ENCODE results near the gene LPP. TPM values are rescaled to one million over a fixed set of nuclear protein-coding genes. Genes with fewer than 3 reads are reported as not detected.

Gene LPP
- total and polyA plus RNA-seq, 2 of the 13 experiments (the other 11 are each of a cell fraction or from before 2014, with no cell fraction given), result 19.2 to 29.9 TPM

DNA sequence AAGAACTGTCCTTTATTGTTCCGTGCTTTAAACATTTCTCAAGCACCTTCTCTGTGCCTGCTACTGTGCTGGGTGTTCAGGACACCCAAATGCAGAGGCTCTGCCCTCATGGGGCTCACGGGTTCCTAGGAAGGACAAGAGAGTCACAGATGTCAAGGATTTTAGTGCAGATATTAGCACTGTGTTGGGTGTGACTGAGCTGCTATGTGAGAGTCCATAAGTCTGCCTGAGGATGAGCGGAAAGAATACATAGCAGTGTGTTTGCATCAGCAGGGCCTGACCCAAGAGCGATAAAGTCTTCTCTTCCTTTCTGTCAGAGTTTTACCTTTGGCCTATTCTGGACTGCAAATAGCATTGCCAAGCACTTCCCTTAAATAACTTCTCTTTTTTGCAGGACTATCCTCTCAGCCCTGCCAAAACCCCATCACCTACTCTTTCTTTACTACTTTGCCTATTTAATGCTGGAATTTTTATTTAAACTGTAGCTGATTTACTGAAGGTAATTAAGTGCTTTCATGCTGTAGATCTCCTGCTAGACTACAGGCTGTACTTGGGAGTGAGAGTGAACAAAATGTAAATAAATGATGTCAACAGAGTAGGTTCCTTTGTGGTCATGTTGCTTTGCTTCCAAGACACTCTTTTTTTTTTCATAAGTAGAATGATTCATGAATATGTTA lies 558.4 kb downstream of the LPP start:
- Histone ChIP-seq H2AFZ (ENCODE audit: low read length) (no peak overlapping the region), H3K27ac (ENCODE audit: extremely low read length, insufficient read depth, low read length) (peak overlapping the region; percentile 85), H3K79me2 (ENCODE audit: insufficient read depth, low read length) (no peaks in the 10 kb centered on the region), H3K9ac (ENCODE audit: insufficient read depth, low read depth, low read length) (peak overlapping the region; percentile 54), H3K9me3 (ENCODE audit: low read length) (no peaks in the 10 kb centered on the region), H3K4me2 (ENCODE audit: low read depth, low read length) (peak overlapping the region; percentile 48), H4K20me1 (ENCODE audit: insufficient read depth, low read length) (no peaks in the 10 kb centered on the region), H3K36me3 (replicated peaks in 1 of 2; ENCODE audit: control insufficient read depth in 1 of 2, insufficient read depth in 2 of 2, low read length in 2 of 2) (no peaks in the 10 kb centered on the region; a peak in 1 of 5 replicates), H3K27me3 (ENCODE audit: control insufficient read depth in 1 of 2, insufficient read depth in 2 of 2, low read length in 2 of 2) (no peaks in the 10 kb centered on the region), H3K4me1 (ENCODE audit: insufficient read depth, low read length) (peaks cover 47% of the 10 kb centered on the region), H3K4me3 (replicated peaks in 1 of 3; ENCODE audit: insufficient read depth in 1 of 3, low read depth in 2 of 3, low read length in 3 of 3) (peak overlapping the region in 1 of 3 experiments; percentile 15; a peak in 1 of 6 replicates)
- FAIRE-seq (peak; percentile 97), ATAC-seq (peak; percentile 100), DNase-seq (ENCODE audit: low spot score) (peak; percentile 83)
- intact Hi-C loops (cut with micrococcal nuclease; ENCODE audit: unreplicated experiment), result loop anchor here (1.0 kb wide), 1 partner anchor 8 kb away; no protein-coding TSS in a partner anchor
- 11% methylated on average over 4 of the region's 4 CpGs for WGBS (ENCODE audit: low lambda C conversion rate)
- in situ Hi-C loops (cut with HindIII; ENCODE audit: extremely low pct_ligation_motif_present, low pct_unique_long_range_greater_than_20kb), result no loop called here
- POLR2A ChIA-PET, result interaction anchor here (1.3 kb wide), 1 partner anchor 34 kb away, joined by 3 read pairs; no protein-coding TSS in a partner anchor
- CTCF ChIA-PET (ENCODE audit: low intra/inter-chr PET ratio, low total read pairs), result interaction anchor here (0.7 kb wide), 1 partner anchor 128 kb away, joined by 3 read pairs; no protein-coding TSS in a partner anchor
- no TSS peak for BruUV-seq (replicated peaks)
- TF ChIP-seq, protein P1, sequence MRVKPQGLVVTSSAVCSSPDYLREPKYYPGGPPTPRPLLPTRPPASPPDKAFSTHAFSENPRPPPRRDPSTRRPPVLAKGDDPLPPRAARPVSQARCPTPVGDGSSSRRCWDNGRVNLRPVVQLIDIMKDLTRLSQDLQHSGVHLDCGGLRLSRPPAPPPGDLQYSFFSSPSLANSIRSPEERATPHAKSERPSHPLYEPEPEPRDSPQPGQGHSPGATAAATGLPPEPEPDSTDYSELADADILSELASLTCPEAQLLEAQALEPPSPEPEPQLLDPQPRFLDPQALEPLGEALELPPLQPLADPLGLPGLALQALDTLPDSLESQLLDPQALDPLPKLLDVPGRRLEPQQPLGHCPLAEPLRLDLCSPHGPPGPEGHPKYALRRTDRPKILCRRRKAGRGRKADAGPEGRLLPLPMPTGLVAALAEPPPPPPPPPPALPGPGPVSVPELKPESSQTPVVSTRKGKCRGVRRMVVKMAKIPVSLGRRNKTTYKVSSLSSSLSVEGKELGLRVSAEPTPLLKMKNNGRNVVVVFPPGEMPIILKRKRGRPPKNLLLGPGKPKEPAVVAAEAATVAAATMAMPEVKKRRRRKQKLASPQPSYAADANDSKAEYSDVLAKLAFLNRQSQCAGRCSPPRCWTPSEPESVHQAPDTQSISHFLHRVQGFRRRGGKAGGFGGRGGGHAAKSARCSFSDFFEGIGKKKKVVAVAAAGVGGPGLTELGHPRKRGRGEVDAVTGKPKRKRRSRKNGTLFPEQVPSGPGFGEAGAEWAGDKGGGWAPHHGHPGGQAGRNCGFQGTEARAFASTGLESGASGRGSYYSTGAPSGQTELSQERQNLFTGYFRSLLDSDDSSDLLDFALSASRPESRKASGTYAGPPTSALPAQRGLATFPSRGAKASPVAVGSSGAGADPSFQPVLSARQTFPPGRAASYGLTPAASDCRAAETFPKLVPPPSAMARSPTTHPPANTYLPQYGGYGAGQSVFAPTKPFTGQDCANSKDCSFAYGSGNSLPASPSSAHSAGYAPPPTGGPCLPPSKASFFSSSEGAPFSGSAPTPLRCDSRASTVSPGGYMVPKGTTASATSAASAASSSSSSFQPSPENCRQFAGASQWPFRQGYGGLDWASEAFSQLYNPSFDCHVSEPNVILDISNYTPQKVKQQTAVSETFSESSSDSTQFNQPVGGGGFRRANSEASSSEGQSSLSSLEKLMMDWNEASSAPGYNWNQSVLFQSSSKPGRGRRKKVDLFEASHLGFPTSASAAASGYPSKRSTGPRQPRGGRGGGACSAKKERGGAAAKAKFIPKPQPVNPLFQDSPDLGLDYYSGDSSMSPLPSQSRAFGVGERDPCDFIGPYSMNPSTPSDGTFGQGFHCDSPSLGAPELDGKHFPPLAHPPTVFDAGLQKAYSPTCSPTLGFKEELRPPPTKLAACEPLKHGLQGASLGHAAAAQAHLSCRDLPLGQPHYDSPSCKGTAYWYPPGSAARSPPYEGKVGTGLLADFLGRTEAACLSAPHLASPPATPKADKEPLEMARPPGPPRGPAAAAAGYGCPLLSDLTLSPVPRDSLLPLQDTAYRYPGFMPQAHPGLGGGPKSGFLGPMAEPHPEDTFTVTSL (CRISPR knock-in tag; IDR thresholded peaks at IDR 0.05; ENCODE audit: borderline replicate concordance), result peak; percentile 88
- TF ChIP-seq ZNF260 (CRISPR knock-in tag; IDR thresholded peaks at IDR 0.05; ENCODE audit: borderline replicate concordance, low read depth), result no peak
- TF ChIP-seq SP4 (CRISPR knock-in tag; IDR thresholded peaks at IDR 0.05), result no peak
- TF ChIP-seq CBX1 (IDR thresholded peaks at IDR 0.05; ENCODE audit: low read depth), result no peak
- TF ChIP-seq MTA3 (CRISPR knock-in tag; IDR thresholded peaks at IDR 0.05), result no peak
- no peak for TF ChIP-seq ZNF83 (CRISPR knock-in tag; IDR thresholded peaks at IDR 0.05; ENCODE audit: borderline replicate concordance)
- no peak for TF ChIP-seq KLF16 (CRISPR knock-in tag; IDR thresholded peaks at IDR 0.05)
- no peak for TF ChIP-seq ZNF577 (CRISPR knock-in tag; IDR thresholded peaks at IDR 0.05; ENCODE audit: borderline replicate concordance, low read depth)
- no peak for TF ChIP-seq POLR2AphosphoS5 (IDR thresholded peaks at IDR 0.05; ENCODE audit: low read depth, low read length)
- TF ChIP-seq SRSF4 (IDR thresholded peaks at IDR 0.05; ENCODE audit: low read depth, low read length, poor library complexity, severe bottlenecking), result no peak
- TF ChIP-seq, protein P2, sequence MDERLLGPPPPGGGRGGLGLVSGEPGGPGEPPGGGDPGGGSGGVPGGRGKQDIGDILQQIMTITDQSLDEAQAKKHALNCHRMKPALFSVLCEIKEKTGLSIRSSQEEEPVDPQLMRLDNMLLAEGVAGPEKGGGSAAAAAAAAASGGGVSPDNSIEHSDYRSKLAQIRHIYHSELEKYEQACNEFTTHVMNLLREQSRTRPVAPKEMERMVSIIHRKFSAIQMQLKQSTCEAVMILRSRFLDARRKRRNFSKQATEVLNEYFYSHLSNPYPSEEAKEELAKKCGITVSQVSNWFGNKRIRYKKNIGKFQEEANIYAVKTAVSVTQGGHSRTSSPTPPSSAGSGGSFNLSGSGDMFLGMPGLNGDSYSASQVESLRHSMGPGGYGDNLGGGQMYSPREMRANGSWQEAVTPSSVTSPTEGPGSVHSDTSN (CRISPR knock-in tag; IDR thresholded peaks at IDR 0.05), result no peak
- TF ChIP-seq, protein P3, sequence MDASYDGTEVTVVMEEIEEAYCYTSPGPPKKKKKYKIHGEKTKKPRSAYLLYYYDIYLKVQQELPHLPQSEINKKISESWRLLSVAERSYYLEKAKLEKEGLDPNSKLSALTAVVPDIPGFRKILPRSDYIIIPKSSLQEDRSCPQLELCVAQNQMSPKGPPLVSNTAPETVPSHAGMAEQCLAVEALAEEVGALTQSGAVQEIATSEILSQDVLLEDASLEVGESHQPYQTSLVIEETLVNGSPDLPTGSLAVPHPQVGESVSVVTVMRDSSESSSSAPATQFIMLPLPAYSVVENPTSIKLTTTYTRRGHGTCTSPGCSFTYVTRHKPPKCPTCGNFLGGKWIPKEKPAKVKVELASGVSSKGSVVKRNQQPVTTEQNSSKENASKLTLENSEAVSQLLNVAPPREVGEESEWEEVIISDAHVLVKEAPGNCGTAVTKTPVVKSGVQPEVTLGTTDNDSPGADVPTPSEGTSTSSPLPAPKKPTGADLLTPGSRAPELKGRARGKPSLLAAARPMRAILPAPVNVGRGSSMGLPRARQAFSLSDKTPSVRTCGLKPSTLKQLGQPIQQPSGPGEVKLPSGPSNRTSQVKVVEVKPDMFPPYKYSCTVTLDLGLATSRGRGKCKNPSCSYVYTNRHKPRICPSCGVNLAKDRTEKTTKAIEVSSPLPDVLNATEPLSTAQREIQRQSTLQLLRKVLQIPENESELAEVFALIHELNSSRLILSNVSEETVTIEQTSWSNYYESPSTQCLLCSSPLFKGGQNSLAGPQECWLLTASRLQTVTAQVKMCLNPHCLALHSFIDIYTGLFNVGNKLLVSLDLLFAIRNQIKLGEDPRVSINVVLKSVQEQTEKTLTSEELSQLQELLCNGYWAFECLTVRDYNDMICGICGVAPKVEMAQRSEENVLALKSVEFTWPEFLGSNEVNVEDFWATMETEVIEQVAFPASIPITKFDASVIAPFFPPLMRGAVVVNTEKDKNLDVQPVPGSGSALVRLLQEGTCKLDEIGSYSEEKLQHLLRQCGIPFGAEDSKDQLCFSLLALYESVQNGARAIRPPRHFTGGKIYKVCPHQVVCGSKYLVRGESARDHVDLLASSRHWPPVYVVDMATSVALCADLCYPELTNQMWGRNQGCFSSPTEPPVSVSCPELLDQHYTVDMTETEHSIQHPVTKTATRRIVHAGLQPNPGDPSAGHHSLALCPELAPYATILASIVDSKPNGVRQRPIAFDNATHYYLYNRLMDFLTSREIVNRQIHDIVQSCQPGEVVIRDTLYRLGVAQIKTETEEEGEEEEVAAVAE (CRISPR knock-in tag; IDR thresholded peaks at IDR 0.05; ENCODE audit: borderline replicate concordance), result no peak
